Activated CD4-positive, alpha-beta T cell treated with anti-CD3 and anti-CD28 coated beads for 36 hours (primary cell): ENCODE data around the gene C1QTNF6. TPM values are rescaled to one million over a fixed set of nuclear protein-coding genes. Genes with fewer than 3 reads are reported as not detected.

Experiments used
- ATAC-seq: fragments of 200-7000 bp; cut with Tn5 transposase; one replicate; pipeline ENCODE4 v1.10.0; 2021; ENCODE audit warnings: mild to moderate bottlenecking, moderate library complexity
- CTCF ChIA-PET: fragments of 350-600 bp; sonication (Branson Sonifier 250); formaldehyde crosslinking; loops from one replicate; lab custom pipeline; 2021; ENCODE audit warnings: antibody characterized with exemption; lab: Charles Lee
- POLR2A ChIA-PET: fragments of 350-600 bp; sonication (Branson Sonifier 250); formaldehyde crosslinking; loops from one replicate; lab custom pipeline; 2021; ENCODE audit warnings: antibody characterized with exemption, inconsistent platforms; lab: Charles Lee
- DNase-seq: peaks from one replicate; pipeline ENCODE4 v3.0.0-alpha.2; 2020
- H3K27ac Mint-ChIP-seq: one replicate; pipeline ENCODE4 v1.8.0; 2021; ENCODE audit warnings: mixed read lengths
- H3K27me3 Mint-ChIP-seq: one replicate; pipeline ENCODE4 v1.8.0; 2021; ENCODE audit warnings: mixed read lengths
- H3K36me3 Mint-ChIP-seq: one replicate; pipeline ENCODE4 v1.8.0; 2021; ENCODE audit warnings: low read depth, mixed read lengths
- H3K4me1 Mint-ChIP-seq: one replicate; pipeline ENCODE4 v1.8.0; 2021; ENCODE audit warnings: mixed read lengths
- H3K4me3 Mint-ChIP-seq: one replicate; pipeline ENCODE4 v1.8.0; 2021; ENCODE audit warnings: mild to moderate bottlenecking, moderate library complexity, mixed read lengths
- H3K9me3 Mint-ChIP-seq: one replicate; pipeline ENCODE4 v1.8.0; 2021; ENCODE audit warnings: low read depth, mixed read lengths
- intact Hi-C, 2 experiments: fragments of 100-400 bp; cut with DNase I in 1 of 2; cut with micrococcal nuclease in 1 of 2; formaldehyde crosslinking; loops; one replicate each; pipeline versions ENCODE4 v1.14.2 to v1.15.1; 2022 to 2024; cut with DNase I, micrococcal nuclease
- total RNA-seq, 2 experiments: library from RNA; stranded (reverse); gene quantifications; one replicate each; pipeline ENCODE4 v1.2.3, GENCODE V29; 2021

Gene C1QTNF6
- total RNA-seq, 2 experiments from 2014 or later, result 8.4 to 8.7 TPM

DNA sequence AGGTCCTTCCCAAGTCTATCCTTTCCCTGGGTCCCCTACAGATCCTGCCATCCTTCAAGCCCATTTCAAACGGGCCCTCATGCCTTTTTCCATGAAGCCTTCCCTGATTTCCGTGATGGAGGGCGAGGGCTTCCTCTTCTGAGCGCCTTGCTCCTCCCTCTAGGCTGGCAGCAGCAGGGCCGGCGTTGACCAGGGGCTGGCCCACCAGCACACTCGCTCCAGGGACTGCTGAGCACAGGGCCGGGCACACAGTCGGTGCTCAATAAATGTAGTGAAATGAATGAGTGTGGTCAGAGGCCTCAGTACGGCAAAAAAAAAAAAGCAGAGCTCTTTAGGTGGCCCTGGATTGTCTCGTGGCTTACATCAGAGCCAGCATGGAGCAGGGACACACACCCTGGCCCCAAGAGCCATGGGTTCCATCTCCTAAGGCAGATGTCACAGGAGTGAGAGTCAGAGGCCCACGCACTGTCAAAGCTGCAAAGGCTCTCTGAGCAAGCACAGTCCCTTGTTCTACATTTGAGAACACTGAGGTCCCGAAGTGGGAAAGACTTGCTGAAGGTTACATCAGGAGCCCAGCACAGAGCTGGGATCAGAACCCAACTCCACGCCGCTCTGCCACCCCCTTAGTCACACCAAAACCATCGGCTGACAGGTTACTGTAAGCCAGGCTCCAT lies 41.4 kb downstream of the C1QTNF6 start:
- Mint-ChIP-seq H3K36me3 (peaks cover 70% of the 10 kb centered on the region), H3K27ac (peak overlapping the region; percentile 91), H3K4me1 (peaks cover 54% of the 10 kb centered on the region), H3K27me3 (no peaks in the 10 kb centered on the region), H3K4me3 (peak overlapping the region; percentile 84), H3K9me3 (peaks cover 7% of the 10 kb centered on the region)
- ChIA-PET CTCF (interaction anchor here (0.6 to 5.3 kb wide), 8 partner anchors 11 to 121 kb away, joined by 3 to 43 read pairs (median 4); no protein-coding TSS in a partner anchor), POLR2A (interaction anchor here (0.9 to 4.2 kb wide), 3 partner anchors 9 to 24 kb away, joined by 3 to 49 read pairs (median 4); no protein-coding TSS in a partner anchor)
- intact Hi-C loops, result loop anchor here in 1 of 2 experiments (5.0 kb wide), 1 partner anchor 51 kb away; no protein-coding TSS in a partner anchor
- DNase-seq (peak; percentile 50), ATAC-seq (no peak)

GRCh38 chr22:37146051-37146385 lies 42.0 kb downstream of the C1QTNF6 start:
- POLR2A ChIA-PET, result interaction anchor here (0.8 to 1.0 kb wide), 2 partner anchors 67 to 84 kb away, joined by 3 to 4 read pairs; no protein-coding TSS in a partner anchor
- ATAC-seq, result no peak
- CTCF ChIA-PET, result interaction anchor here (1.2 to 1.4 kb wide), 4 partner anchors 11 to 66 kb away, joined by 3 to 4 read pairs (median 4); no protein-coding TSS in a partner anchor
- H3K4me3 Mint-ChIP-seq, result peak overlapping the region; percentile 84
- H3K36me3 Mint-ChIP-seq, result peaks cover 76% of the 10 kb centered on the region
- intact Hi-C loops, result loop anchor here in 1 of 2 experiments (5.0 kb wide), 1 partner anchor 51 kb away; no protein-coding TSS in a partner anchor
- peaks cover 6% of the 10 kb centered on the region for H3K9me3 Mint-ChIP-seq
- no peak for DNase-seq
- H3K27me3 Mint-ChIP-seq, result no peaks in the 10 kb centered on the region
- H3K4me1 Mint-ChIP-seq, result peaks cover 55% of the 10 kb centered on the region
- H3K27ac Mint-ChIP-seq, result peak overlapping the region; percentile 91

DNA sequence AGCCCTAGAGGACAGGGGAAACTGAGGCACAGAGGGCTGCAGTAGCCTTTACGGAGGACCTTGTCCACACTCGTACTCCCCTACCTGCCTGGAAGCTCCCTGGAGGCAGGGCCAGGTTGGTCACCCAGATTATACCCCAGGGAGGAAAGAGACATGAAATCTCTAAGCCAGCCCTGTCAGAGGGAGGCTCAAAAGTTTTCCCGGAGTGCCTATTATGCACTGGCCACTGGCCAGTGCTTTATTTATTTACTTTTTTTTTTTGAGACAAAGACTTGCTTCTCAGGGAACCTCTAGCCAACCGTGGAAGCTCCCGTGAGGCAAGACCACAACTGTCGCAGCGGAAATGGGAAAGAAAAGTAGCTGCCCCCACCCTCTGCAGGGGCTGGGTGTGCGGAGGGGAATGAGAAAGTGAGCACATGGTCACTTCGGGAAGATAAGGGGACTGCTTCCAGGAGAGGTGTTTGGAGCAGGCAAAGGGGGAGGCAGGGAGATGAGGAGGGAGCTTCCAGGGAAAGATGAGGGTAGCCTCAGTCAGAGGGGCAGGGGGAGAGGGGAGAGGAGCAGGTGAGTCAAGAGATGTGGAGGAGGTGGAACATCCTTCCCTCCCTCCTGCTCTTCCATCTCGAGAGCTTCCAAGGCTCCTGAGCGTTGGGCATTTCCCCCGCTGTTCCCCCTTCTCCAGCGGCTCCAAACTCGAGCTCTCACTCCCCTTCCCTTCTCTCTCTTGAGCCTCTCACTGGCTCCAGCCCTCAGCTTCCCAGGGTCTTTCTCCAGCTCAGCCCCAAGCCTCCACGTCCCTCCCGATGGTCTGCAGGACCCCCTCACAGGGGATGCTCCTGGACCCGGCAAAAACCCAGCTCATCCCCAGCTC lies 42.6 kb downstream of the C1QTNF6 start:
- ChIA-PET POLR2A (interaction anchor here (0.8 to 1.0 kb wide), 3 partner anchors 18 to 85 kb away, joined by 3 to 4 read pairs (median 3); no protein-coding TSS in a partner anchor), CTCF (interaction anchor here (0.6 to 1.4 kb wide), 9 partner anchors 12 to 126 kb away, joined by 3 to 5 read pairs (median 3); no protein-coding TSS in a partner anchor)
- Mint-ChIP-seq H3K9me3 (no peaks in the 10 kb centered on the region), H3K4me1 (peaks cover 54% of the 10 kb centered on the region), H3K36me3 (peaks cover 81% of the 10 kb centered on the region), H3K27ac (peak overlapping the region; percentile 91), H3K27me3 (no peaks in the 10 kb centered on the region), H3K4me3 (peak overlapping the region; percentile 84)
- no peak for ATAC-seq
- DNase-seq, result no peak
- intact Hi-C loops, result loop anchor here in 1 of 2 experiments (5.0 kb wide), 1 partner anchor 52 kb away; no protein-coding TSS in a partner anchor

- POLR2A ChIA-PET, result interaction anchor here (0.6 kb wide), 1 partner anchor 423 kb away, joined by 4 read pairs; no protein-coding TSS in a partner anchor
- Mint-ChIP-seq H3K4me1 (peaks cover 60% of the 10 kb centered on the region), H3K9me3 (no peaks in the 10 kb centered on the region), H3K36me3 (peaks cover 84% of the 10 kb centered on the region), H3K4me3 (peak overlapping the region; percentile 26), H3K27me3 (no peaks in the 10 kb centered on the region), H3K27ac (no peak overlapping the region)
- CTCF ChIA-PET, result interaction anchor here (0.9 to 1.2 kb wide), 2 partner anchors 22 to 67 kb away, joined by 3 to 5 read pairs; no protein-coding TSS in a partner anchor
- intact Hi-C loops, result no loop called here
- DNase-seq (no peak), ATAC-seq (no peak)
These were observed 43.9 kb downstream of the C1QTNF6 start for GRCh38 chr22:37144180-37144554.

DNA sequence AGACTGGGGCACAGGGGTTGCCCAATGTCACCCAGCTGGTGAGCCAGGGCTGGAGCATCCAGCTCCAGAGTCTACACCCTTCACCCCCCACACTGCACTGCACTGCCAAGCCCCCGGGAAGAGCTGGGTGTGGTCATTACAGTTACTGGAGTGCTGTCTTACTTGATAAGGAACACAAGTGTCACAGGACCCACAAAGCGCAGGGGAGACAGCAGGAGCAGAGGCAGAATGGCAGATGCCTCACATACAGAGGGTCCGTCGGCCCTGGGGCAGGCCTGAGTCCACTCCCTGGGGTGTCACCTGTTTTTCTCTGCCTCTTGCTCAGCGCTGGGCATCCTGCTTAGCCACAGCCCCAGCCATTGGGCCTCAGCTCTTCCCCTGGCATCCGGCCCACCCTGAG lies 46.1 kb downstream of the C1QTNF6 start:
- ChIA-PET POLR2A (no interaction called here), CTCF (interaction anchor here (0.8 to 3.1 kb wide), 2 partner anchors 20 to 21 kb away, joined by 3 to 18 read pairs; no protein-coding TSS in a partner anchor)
- Mint-ChIP-seq H3K4me1 (peaks cover 70% of the 10 kb centered on the region), H3K4me3 (no peak overlapping the region), H3K27me3 (no peaks in the 10 kb centered on the region), H3K27ac (no peak overlapping the region), H3K9me3 (no peaks in the 10 kb centered on the region), H3K36me3 (peaks cover 87% of the 10 kb centered on the region)
- intact Hi-C loops, result no loop called here
- DNase-seq (no peak), ATAC-seq (no peak)

GRCh38 chr22:37141476-37141875 lies 46.6 kb downstream of the C1QTNF6 start:
- Mint-ChIP-seq H3K9me3 (no peaks in the 10 kb centered on the region), H3K4me3 (no peak overlapping the region), H3K27ac (peak overlapping the region; percentile 47), H3K27me3 (no peaks in the 10 kb centered on the region), H3K4me1 (peaks cover 69% of the 10 kb centered on the region), H3K36me3 (peaks cover 87% of the 10 kb centered on the region)
- ChIA-PET POLR2A (interaction anchor here (1.2 kb wide), 1 partner anchor 17 kb away, joined by 6 read pairs; no protein-coding TSS in a partner anchor), CTCF (interaction anchor here (0.7 to 3.1 kb wide), 4 partner anchors 20 to 58 kb away, joined by 3 to 18 read pairs (median 3); no protein-coding TSS in a partner anchor)
- intact Hi-C loops, result no loop called here
- ATAC-seq (no peak), DNase-seq (no peak)

- ChIA-PET CTCF (interaction anchor here (0.7 to 3.1 kb wide), 8 partner anchors 8 to 135 kb away, joined by 3 to 18 read pairs (median 4); partner anchors contain the start of gene IL2RB), POLR2A (interaction anchor here (1.2 to 1.3 kb wide), 2 partner anchors 16 to 21 kb away, joined by 3 to 6 read pairs; no protein-coding TSS in a partner anchor)
- H3K4me3 Mint-ChIP-seq, result no peak overlapping the region
- ATAC-seq, result no peak
- DNase-seq, result no peak
- H3K4me1 Mint-ChIP-seq, result peaks cover 63% of the 10 kb centered on the region
- H3K27ac Mint-ChIP-seq, result peak overlapping the region; percentile 47
- no peaks in the 10 kb centered on the region for H3K27me3 Mint-ChIP-seq
- peaks cover 85% of the 10 kb centered on the region for H3K36me3 Mint-ChIP-seq
- intact Hi-C loops, result no loop called here
- no peaks in the 10 kb centered on the region for H3K9me3 Mint-ChIP-seq
These were observed 47.2 kb downstream of the C1QTNF6 start for GRCh38 chr22:37140686-37141323.

GRCh38 chr22:37139762-37140161 lies 48.3 kb downstream of the C1QTNF6 start:
- DNase-seq, result no peak
- Mint-ChIP-seq H3K9me3 (no peaks in the 10 kb centered on the region), H3K27me3 (no peaks in the 10 kb centered on the region), H3K4me3 (no peak overlapping the region), H3K4me1 (peaks cover 56% of the 10 kb centered on the region), H3K36me3 (peaks cover 86% of the 10 kb centered on the region), H3K27ac (peak overlapping the region; percentile 93)
- ChIA-PET POLR2A (interaction anchor here (1.2 to 1.3 kb wide), 2 partner anchors 22 to 24 kb away, joined by 3 read pairs; no protein-coding TSS in a partner anchor), CTCF (interaction anchor here (0.5 to 3.1 kb wide), 10 partner anchors 9 to 134 kb away, joined by 3 to 18 read pairs (median 4); partner anchors contain the start of gene IL2RB)
- no peak for ATAC-seq
- intact Hi-C loops, result loop anchor here in 1 of 2 experiments (1.0 kb wide), 1 partner anchor 10 kb away; the partner anchor contains the start of gene IL2RB

- ChIA-PET CTCF (interaction anchor here (0.5 to 3.1 kb wide), 5 partner anchors 9 to 61 kb away, joined by 3 to 18 read pairs (median 3); partner anchors contain the start of gene IL2RB), POLR2A (interaction anchor here (1.2 kb wide), 1 partner anchor 25 kb away, joined by 3 read pairs; no protein-coding TSS in a partner anchor)
- DNase-seq (peak; percentile 53), ATAC-seq (peak; percentile 23)
- H3K27me3 Mint-ChIP-seq, result no peaks in the 10 kb centered on the region
- peaks cover 85% of the 10 kb centered on the region for H3K36me3 Mint-ChIP-seq
- H3K27ac Mint-ChIP-seq, result peak overlapping the region; percentile 93
- peak overlapping the region; percentile 46 for H3K4me3 Mint-ChIP-seq
- H3K9me3 Mint-ChIP-seq, result no peaks in the 10 kb centered on the region
- intact Hi-C loops, result loop anchor here (1.0 kb wide), 5 partner anchors 10 to 44 kb away; partner anchors contain the start of gene IL2RB (in 1 of the 2)
- peaks cover 53% of the 10 kb centered on the region for H3K4me1 Mint-ChIP-seq
These were observed 49.0 kb downstream of the C1QTNF6 start for GRCh38 chr22:37138849-37139561.
